Calu3 (cell line): ENCODE measurements around the gene NARS2. TPM values are rescaled to one million over a fixed set of nuclear protein-coding genes. Genes with fewer than 3 reads are reported as not detected.

Experiments used
- BruUV-seq: library from RNA; stranded (reverse); fragments of 400-500 nt; replicated peaks from 2 replicates; lab custom pipeline; 2021; lab: Mats Ljungman, UMichigan
- CTCF ChIA-PET: fragments of 300-600 bp; sonication (Branson Sonifier 250); formaldehyde crosslinking; loops from one replicate; lab custom pipeline; 2022; ENCODE audit warnings: antibody characterized with exemption; lab: Charles Lee
- DNase-seq: peaks from one replicate; pipeline ENCODE4 v3.0.0; 2022
- H3K27ac Mint-ChIP-seq: one replicate; pipeline ENCODE4 v1.8.0; 2022; ENCODE audit warnings: mixed read lengths; ENCODE audit not compliant: unreplicated experiment
- H3K27me3 Mint-ChIP-seq: one replicate; pipeline ENCODE4 v1.8.0; 2022; ENCODE audit warnings: mixed read lengths; ENCODE audit not compliant: unreplicated experiment
- H3K36me3 Mint-ChIP-seq: one replicate; pipeline ENCODE4 v1.8.0; 2022; ENCODE audit warnings: mild to moderate bottlenecking, moderate library complexity, mixed read lengths; ENCODE audit not compliant: insufficient read depth, unreplicated experiment
- H3K4me1 Mint-ChIP-seq: one replicate; pipeline ENCODE4 v1.8.0; 2022; ENCODE audit warnings: mild to moderate bottlenecking, low read depth, mixed read lengths; ENCODE audit not compliant: unreplicated experiment
- H3K4me3 Mint-ChIP-seq: one replicate; pipeline ENCODE4 v1.8.0; 2022; ENCODE audit warnings: mild to moderate bottlenecking, low read depth, moderate library complexity, mixed read lengths; ENCODE audit not compliant: unreplicated experiment
- H3K9me3 Mint-ChIP-seq: one replicate; pipeline ENCODE4 v1.8.0; 2022; ENCODE audit warnings: low read depth, mixed read lengths; ENCODE audit not compliant: unreplicated experiment
- intact Hi-C: fragments of 100-400 bp; cut with micrococcal nuclease; formaldehyde crosslinking; loops from one replicate; pipeline ENCODE4 v1.10.0; 2022; ENCODE audit not compliant: unreplicated experiment
- total RNA-seq: library from RNA; stranded (reverse); gene quantifications from 2 replicates; pipeline ENCODE4 v1.2.3, GENCODE V29; 2022
- TF ChIP-seq, protein P1 (sequence below): fragments of 200-600 bp; IDR thresholded peaks from one replicate; pipeline ENCODE4 v1.8.0; 2022; ENCODE audit warnings: antibody characterized with exemption; ENCODE audit not compliant: unreplicated experiment

NARS2 gene
- total RNA-seq, 1 experiment from 2014 or later = 17.8 TPM

GRCh38 chr11:78400116-78400515, 174.5 kb downstream of the NARS2 start:
- Mint-ChIP-seq H3K27me3 (no peaks in the 10 kb centered on the region), H3K27ac (no peak overlapping the region), H3K36me3 (no peaks in the 10 kb centered on the region), H3K9me3 (no peaks in the 10 kb centered on the region), H3K4me3 (no peak overlapping the region), H3K4me1 (no peaks in the 10 kb centered on the region)
- no TSS peak for BruUV-seq
- CTCF ChIA-PET = no interaction called here
- TF ChIP-seq, protein P1, sequence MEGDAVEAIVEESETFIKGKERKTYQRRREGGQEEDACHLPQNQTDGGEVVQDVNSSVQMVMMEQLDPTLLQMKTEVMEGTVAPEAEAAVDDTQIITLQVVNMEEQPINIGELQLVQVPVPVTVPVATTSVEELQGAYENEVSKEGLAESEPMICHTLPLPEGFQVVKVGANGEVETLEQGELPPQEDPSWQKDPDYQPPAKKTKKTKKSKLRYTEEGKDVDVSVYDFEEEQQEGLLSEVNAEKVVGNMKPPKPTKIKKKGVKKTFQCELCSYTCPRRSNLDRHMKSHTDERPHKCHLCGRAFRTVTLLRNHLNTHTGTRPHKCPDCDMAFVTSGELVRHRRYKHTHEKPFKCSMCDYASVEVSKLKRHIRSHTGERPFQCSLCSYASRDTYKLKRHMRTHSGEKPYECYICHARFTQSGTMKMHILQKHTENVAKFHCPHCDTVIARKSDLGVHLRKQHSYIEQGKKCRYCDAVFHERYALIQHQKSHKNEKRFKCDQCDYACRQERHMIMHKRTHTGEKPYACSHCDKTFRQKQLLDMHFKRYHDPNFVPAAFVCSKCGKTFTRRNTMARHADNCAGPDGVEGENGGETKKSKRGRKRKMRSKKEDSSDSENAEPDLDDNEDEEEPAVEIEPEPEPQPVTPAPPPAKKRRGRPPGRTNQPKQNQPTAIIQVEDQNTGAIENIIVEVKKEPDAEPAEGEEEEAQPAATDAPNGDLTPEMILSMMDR = no peak
- DNase-seq = no peak
- intact Hi-C loops = loop anchor here (10.0 kb wide), 1 partner anchor 55 kb away; no protein-coding TSS in a partner anchor

DNA sequence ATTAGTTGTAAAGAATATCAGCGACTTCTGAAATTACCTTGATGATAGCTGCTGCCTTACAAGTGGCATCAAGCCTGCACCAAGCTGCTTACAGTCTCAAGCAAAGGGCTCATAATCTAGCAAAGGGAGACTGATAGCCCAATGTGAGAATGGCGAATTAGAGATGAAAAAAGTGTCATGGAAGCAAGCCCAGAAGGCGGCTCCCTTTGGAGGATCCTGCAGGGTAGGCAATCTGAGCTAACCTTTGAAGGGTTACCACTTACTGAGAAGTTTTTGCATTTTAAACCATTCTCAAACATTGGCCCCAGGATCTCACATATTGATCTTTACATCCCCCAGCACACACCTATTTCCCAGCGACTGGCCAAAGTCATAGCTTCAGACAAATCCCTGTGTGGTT, 175.5 kb downstream of the NARS2 start:
- Mint-ChIP-seq H3K4me1 (no peaks in the 10 kb centered on the region), H3K36me3 (no peaks in the 10 kb centered on the region), H3K27me3 (no peaks in the 10 kb centered on the region), H3K27ac (no peak overlapping the region), H3K9me3 (no peaks in the 10 kb centered on the region), H3K4me3 (no peak overlapping the region)
- no TSS peak for BruUV-seq
- intact Hi-C loops = no loop called here
- CTCF ChIA-PET = no interaction called here
- TF ChIP-seq, protein P1 = no peak
- DNase-seq = no peak

- no peak overlapping the region for H3K4me3 Mint-ChIP-seq
- CTCF ChIA-PET = no interaction called here
- no peaks in the 10 kb centered on the region for H3K27me3 Mint-ChIP-seq
- no peak for DNase-seq
- H3K9me3 Mint-ChIP-seq = no peaks in the 10 kb centered on the region
- no peaks in the 10 kb centered on the region for H3K36me3 Mint-ChIP-seq
- TF ChIP-seq, protein P1 = no peak
- H3K27ac Mint-ChIP-seq = no peak overlapping the region
- intact Hi-C loops = no loop called here
- BruUV-seq = no TSS peak
- H3K4me1 Mint-ChIP-seq = no peaks in the 10 kb centered on the region
These were observed 175.9 kb downstream of the NARS2 start for GRCh38 chr11:78398715-78399114.

DNA sequence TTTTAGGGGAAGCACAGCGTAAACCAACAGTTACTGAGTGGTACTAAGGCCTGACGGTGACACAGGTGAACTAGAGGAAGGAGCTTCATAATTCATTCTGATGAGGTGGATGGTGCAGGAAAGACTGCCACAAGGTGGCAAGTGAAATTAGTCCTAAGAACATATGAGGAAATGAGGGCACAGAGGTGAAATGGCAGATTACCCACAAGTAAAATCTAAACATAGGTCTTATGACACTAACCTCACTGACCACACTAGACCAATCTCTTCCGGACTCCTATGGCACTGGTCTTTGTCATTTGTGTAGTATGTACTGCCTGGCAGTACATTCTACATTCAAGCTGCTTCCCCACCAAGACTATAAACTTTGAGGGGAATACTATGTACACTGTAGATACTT, 177.3 kb downstream of the NARS2 start:
- BruUV-seq = no TSS peak
- no peaks in the 10 kb centered on the region for H3K4me1 Mint-ChIP-seq
- DNase-seq = no peak
- H3K4me3 Mint-ChIP-seq = no peak overlapping the region
- H3K9me3 Mint-ChIP-seq = no peaks in the 10 kb centered on the region
- no peaks in the 10 kb centered on the region for H3K27me3 Mint-ChIP-seq
- no peak overlapping the region for H3K27ac Mint-ChIP-seq
- CTCF ChIA-PET = interaction anchor here (0.6 to 1.0 kb wide), 4 partner anchors 9 to 169 kb away, joined by 3 to 4 read pairs (median 4); no protein-coding TSS in a partner anchor
- H3K36me3 Mint-ChIP-seq = no peaks in the 10 kb centered on the region
- intact Hi-C loops = no loop called here
- TF ChIP-seq, protein P1 = no peak
